Panc1 (cell line): ENCODE data around the gene GABPB1. TPM values are rescaled to one million over a fixed set of nuclear protein-coding genes. Genes with fewer than 3 reads are reported as not detected.
A peak's percentile ranks its signal among the peaks of the same experiment; 100 is the strongest.

Experiments
- ATAC-seq: fragments of 200-7000 bp; cut with Tn5 transposase; 2 replicates; pipeline ENCODE4 v1.9.1; 2020; ENCODE audit warnings: mild to moderate bottlenecking, moderate library complexity
- BruUV-seq: library from RNA; stranded (reverse); fragments of 400-500 nt; replicated peaks from 2 replicates; lab custom pipeline; 2021; lab: Mats Ljungman, UMichigan
- CTCF ChIA-PET: fragments of 300-600 bp; sonication (Branson Sonifier 250); formaldehyde crosslinking; loops from one replicate; lab custom pipeline; 2022; ENCODE audit warnings: antibody characterized with exemption; lab: Charles Lee
- POLR2A ChIA-PET: fragments of 300-600 bp; sonication (Branson Sonifier 250); formaldehyde crosslinking; loops from one replicate; lab custom pipeline; 2022; ENCODE audit warnings: antibody characterized with exemption; lab: Charles Lee
- DNase-seq: peaks from one replicate; pipeline ENCODE4 v3.0.0-alpha.2; 2010; ENCODE audit warnings: low read depth, low spot score
- H3K27ac ChIP-seq: 2 replicates; pipeline ENCODE4 v1.5.1; 2011; ENCODE audit warnings: mild to moderate bottlenecking, low read length, inconsistent platforms
- H3K27me3 ChIP-seq: fragments of 200-500 bp; sonication (Bioruptor generic); 2 replicates; pipeline ENCODE4 v1.6.0; 2014; ENCODE audit warnings: low read length, inconsistent platforms; ENCODE audit not compliant: control insufficient read depth, insufficient read depth
- H3K36me3 ChIP-seq: fragments of 200-500 bp; sonication (Bioruptor generic); 2 replicates; pipeline ENCODE4 v1.5.1; 2014; ENCODE audit warnings: inconsistent platforms, mild to moderate bottlenecking, low read length, moderate library complexity; ENCODE audit not compliant: control insufficient read depth, insufficient read depth
- H3K4me1 ChIP-seq: 2 replicates; pipeline ENCODE4 v1.5.1; 2011; ENCODE audit warnings: inconsistent platforms, mild to moderate bottlenecking, low read length, moderate library complexity; ENCODE audit not compliant: control insufficient read depth, insufficient read depth
- H3K4me3 ChIP-seq, 2 experiments: 2 replicates each; pipeline ENCODE4 v1.5.1; 2011 to 2012; ENCODE audit warnings: low read depth in 2 of 2, low read length in 2 of 2, mild to moderate bottlenecking in 2 of 2, inconsistent platforms in 1 of 2, moderate library complexity in 1 of 2
- H3K9me3 ChIP-seq: fragments of 200-500 bp; sonication (Bioruptor generic); 2 replicates; pipeline ENCODE4 v1.5.1; 2014; ENCODE audit warnings: low read depth, mild to moderate bottlenecking, inconsistent platforms, low read length, moderate library complexity; ENCODE audit not compliant: control insufficient read depth, insufficient read depth
- CTCF ChIP-seq: fragments of 450-650 bp; IDR thresholded peaks from 2 replicates; pipeline ENCODE4 v1.5.1; 2017; ENCODE audit warnings: mild to moderate bottlenecking
- POLR2AphosphoS5 ChIP-seq: IDR thresholded peaks from 2 replicates; pipeline ENCODE4 v1.6.1; 2012; ENCODE audit warnings: mild to moderate bottlenecking, low read depth, low read length, moderate library complexity
- SIN3A ChIP-seq: IDR thresholded peaks from 2 replicates; pipeline ENCODE4 v1.6.1; 2012; ENCODE audit warnings: low read depth, mild to moderate bottlenecking, low read length, moderate library complexity, borderline replicate concordance; ENCODE audit not compliant: insufficient read depth
- TCF7L2 ChIP-seq: IDR thresholded peaks from 2 replicates; pipeline ENCODE4 v1.6.1; 2011; ENCODE audit warnings: mild to moderate bottlenecking, low read depth, low read length, inconsistent platforms
- in situ Hi-C: cut with HindIII; loops from 2 replicates; pipeline ENCODE4 v1.10.0; 2016; ENCODE audit warnings: low sequenced_read_pairs, low pct_unique_long_range_greater_than_20kb
- intact Hi-C: fragments of 100-400 bp; cut with micrococcal nuclease; formaldehyde crosslinking; loops from one replicate; pipeline ENCODE4 v1.10.0; 2022; ENCODE audit not compliant: unreplicated experiment
- total RNA-seq: library from RNA; stranded (reverse); gene quantifications from one replicate; pipeline ENCODE4 v1.2.1, GENCODE V29; 2021; ENCODE audit not compliant: unreplicated experiment
- TF ChIP-seq, protein P1 (sequence below), 2 experiments: IDR thresholded peaks; 2 replicates each; pipeline ENCODE4 v1.6.1; 2011 to 2012; ENCODE audit warnings: low read depth in 2 of 2, control low read depth in 1 of 2, low read length in 1 of 2, mild to moderate bottlenecking in 1 of 2, moderate library complexity in 1 of 2; ENCODE audit not compliant: insufficient read depth in 1 of 2

Gene GABPB1
- total RNA-seq, 1 experiment from 2014 or later: 20.0 TPM

DNA sequence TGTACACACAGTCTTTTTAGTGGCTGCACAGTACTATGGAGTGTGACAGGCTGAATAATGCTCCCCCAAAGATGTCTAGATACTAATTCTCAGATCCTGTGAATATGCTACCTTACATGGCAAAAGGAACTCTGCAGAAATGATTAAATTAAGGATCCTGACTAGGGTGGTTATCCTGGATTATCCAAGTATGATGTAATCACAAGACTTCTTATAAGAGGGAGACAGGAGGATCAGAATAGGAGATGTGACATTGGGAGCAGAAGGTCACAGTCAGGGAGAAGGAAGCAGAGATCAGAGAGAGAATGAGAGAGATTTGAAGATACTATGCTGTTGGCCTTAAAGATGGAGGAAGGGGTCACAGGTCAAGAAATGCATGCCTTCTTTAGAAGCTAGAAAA lies 34.5 kb downstream of the GABPB1 start:
- H3K27me3 ChIP-seq: no peaks in the 10 kb centered on the region
- DNase-seq (no peak), ATAC-seq (no peak)
- no peaks in the 10 kb centered on the region for H3K9me3 ChIP-seq
- POLR2A ChIA-PET: no interaction called here
- intact Hi-C loops (no loop called here), in situ Hi-C loops (no loop called here)
- H3K36me3 ChIP-seq: no peaks in the 10 kb centered on the region
- no peak for TF ChIP-seq CTCF
- CTCF ChIA-PET: no interaction called here
- H3K4me3 ChIP-seq: no peak overlapping the region
- H3K27ac ChIP-seq: no peak overlapping the region
- no TSS peak for BruUV-seq
- H3K4me1 ChIP-seq: no peaks in the 10 kb centered on the region

DNA sequence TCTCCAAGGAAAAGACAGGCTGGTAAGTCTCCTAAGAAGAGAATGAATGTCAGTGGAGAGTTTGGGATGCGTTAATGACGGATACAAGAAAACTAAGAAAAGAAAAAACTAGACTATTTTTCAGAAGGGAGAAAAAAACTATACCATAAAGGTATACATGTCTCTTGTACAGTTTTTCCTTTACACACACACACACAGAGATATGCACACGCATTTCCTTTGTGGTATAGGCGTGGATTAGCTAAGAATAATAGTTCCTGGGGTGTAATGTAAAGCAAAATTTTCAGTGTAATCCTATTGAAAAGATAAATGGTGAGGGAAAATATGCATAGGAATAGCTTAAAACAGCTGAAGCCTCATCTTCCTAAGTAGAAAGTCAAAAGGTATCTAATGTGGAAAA lies 36.3 kb downstream of the GABPB1 start:
- TF ChIP-seq POLR2AphosphoS5: no peak
- TF ChIP-seq, protein P1, sequence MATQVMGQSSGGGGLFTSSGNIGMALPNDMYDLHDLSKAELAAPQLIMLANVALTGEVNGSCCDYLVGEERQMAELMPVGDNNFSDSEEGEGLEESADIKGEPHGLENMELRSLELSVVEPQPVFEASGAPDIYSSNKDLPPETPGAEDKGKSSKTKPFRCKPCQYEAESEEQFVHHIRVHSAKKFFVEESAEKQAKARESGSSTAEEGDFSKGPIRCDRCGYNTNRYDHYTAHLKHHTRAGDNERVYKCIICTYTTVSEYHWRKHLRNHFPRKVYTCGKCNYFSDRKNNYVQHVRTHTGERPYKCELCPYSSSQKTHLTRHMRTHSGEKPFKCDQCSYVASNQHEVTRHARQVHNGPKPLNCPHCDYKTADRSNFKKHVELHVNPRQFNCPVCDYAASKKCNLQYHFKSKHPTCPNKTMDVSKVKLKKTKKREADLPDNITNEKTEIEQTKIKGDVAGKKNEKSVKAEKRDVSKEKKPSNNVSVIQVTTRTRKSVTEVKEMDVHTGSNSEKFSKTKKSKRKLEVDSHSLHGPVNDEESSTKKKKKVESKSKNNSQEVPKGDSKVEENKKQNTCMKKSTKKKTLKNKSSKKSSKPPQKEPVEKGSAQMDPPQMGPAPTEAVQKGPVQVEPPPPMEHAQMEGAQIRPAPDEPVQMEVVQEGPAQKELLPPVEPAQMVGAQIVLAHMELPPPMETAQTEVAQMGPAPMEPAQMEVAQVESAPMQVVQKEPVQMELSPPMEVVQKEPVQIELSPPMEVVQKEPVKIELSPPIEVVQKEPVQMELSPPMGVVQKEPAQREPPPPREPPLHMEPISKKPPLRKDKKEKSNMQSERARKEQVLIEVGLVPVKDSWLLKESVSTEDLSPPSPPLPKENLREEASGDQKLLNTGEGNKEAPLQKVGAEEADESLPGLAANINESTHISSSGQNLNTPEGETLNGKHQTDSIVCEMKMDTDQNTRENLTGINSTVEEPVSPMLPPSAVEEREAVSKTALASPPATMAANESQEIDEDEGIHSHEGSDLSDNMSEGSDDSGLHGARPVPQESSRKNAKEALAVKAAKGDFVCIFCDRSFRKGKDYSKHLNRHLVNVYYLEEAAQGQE (IDR thresholded peaks at IDR 0.05; ENCODE audit: insufficient read depth in 1 of 2, low read depth in 2 of 2, low read length in 1 of 2): no peak
- no peak for TF ChIP-seq SIN3A
- TF ChIP-seq CTCF: no peak
- no peak for TF ChIP-seq TCF7L2
- no peak for ATAC-seq
- Histone ChIP-seq H3K4me1 (no peaks in the 10 kb centered on the region), H3K36me3 (no peaks in the 10 kb centered on the region), H3K9me3 (no peaks in the 10 kb centered on the region), H3K4me3 (no peak overlapping the region), H3K27me3 (no peaks in the 10 kb centered on the region), H3K27ac (no peak overlapping the region)
- ChIA-PET CTCF (no interaction called here), POLR2A (no interaction called here)
- BruUV-seq: TSS peak; percentile 28
- in situ Hi-C loops (no loop called here), intact Hi-C loops (loop anchor here (5.0 kb wide), 1 partner anchor 171 kb away; no protein-coding TSS in a partner anchor)
- no peak for DNase-seq
